NB4 (cell line): Measurements from ENCODE around the gene CCDC85C.

Experiments
- CTCF ChIP-seq: IDR thresholded peaks from one replicate; pipeline ENCODE4 v1.5.1; 2012; ENCODE audit warnings: low read depth, low read length
- MAX ChIP-seq: IDR thresholded peaks from 2 replicates; pipeline ENCODE4 v1.6.1; 2011; ENCODE audit warnings: low read depth, low read length
- POLR2A ChIP-seq: IDR thresholded peaks from 2 replicates; pipeline ENCODE4 v1.6.1; 2011; ENCODE audit warnings: mild to moderate bottlenecking; ENCODE audit not compliant: insufficient read length; ENCODE audit errors: extremely low read depth

- TF ChIP-seq CTCF = no peak
- no peak for TF ChIP-seq POLR2A
- TF ChIP-seq MAX = no peak
Measured at GRCh38 chr14:99624971-99625370, 21.0 kb upstream of the CCDC85C start.
